Smooth muscle cell (in vitro differentiated cells): ENCODE measurements around the gene CAPS. TPM values are rescaled to one million over a fixed set of nuclear protein-coding genes. Genes with fewer than 3 reads are reported as not detected.

Source experiments
- DNase-seq: peaks from one replicate; lab custom pipeline; 2025; ENCODE audit not compliant: unreplicated experiment; lab: John Stamatoyannopoulos, UW
- H2AFZ ChIP-seq: fragments of 200-600 bp; sonication (generic); 2 replicates; pipeline ENCODE4 v1.6.0; 2016; ENCODE audit warnings: antibody characterized with exemption, low read depth, mild to moderate bottlenecking
- H3F3A ChIP-seq: fragments of 200-600 bp; sonication (generic); 2 replicates; pipeline ENCODE4 v1.6.0; 2017; ENCODE audit warnings: antibody characterized with exemption, low read depth
- H3K27ac ChIP-seq: fragments of 200-600 bp; sonication (generic); 2 replicates; pipeline ENCODE4 v1.5.1; 2016; ENCODE audit warnings: low read depth, mild to moderate bottlenecking
- H3K27me3 ChIP-seq: fragments of 200-600 bp; sonication (generic); 2 replicates; pipeline ENCODE4 v1.6.1; 2016; ENCODE audit warnings: low read depth, mild to moderate bottlenecking
- H3K36me3 ChIP-seq: fragments of 200-600 bp; sonication (generic); 2 replicates; pipeline ENCODE4 v1.5.1; 2016; ENCODE audit warnings: low read depth
- H3K4me1 ChIP-seq: fragments of 200-600 bp; sonication (generic); 2 replicates; pipeline ENCODE4 v1.5.1; 2016; ENCODE audit warnings: low read depth
- H3K4me2 ChIP-seq: fragments of 200-600 bp; sonication (generic); 2 replicates; pipeline ENCODE4 v1.6.0; 2016; ENCODE audit warnings: mild to moderate bottlenecking
- H3K4me3 ChIP-seq: fragments of 200-600 bp; sonication (generic); 2 replicates; pipeline ENCODE4 v1.5.1; 2016; ENCODE audit warnings: mild to moderate bottlenecking
- H3K79me2 ChIP-seq: fragments of 200-600 bp; sonication (generic); 2 replicates; pipeline ENCODE4 v1.6.0; 2016; ENCODE audit warnings: low read depth, mild to moderate bottlenecking
- H3K9ac ChIP-seq: fragments of 200-600 bp; sonication (generic); 2 replicates; pipeline ENCODE4 v1.6.0; 2016; ENCODE audit warnings: low read depth
- H3K9me3 ChIP-seq: fragments of 200-600 bp; sonication (generic); replicated peaks from 2 replicates; pipeline ENCODE4 v1.5.1; 2016; ENCODE audit warnings: low read depth
- H4K20me1 ChIP-seq: fragments of 200-600 bp; sonication (generic); 2 replicates; pipeline ENCODE4 v1.6.0; 2016; ENCODE audit warnings: low read depth
- WGBS: methylation state at CpG from one replicate; pipeline ENCODE4 v1.1.7; 2016; ENCODE audit warnings: low lambda C conversion rate; 5-methylcytosine and 5-hydroxymethylcytosine counted together
- polyA plus RNA-seq: library from polyadenylated mRNA; unstranded; fragments of >200 nt; fragmentation: Nextera tagmentation; extraction: Ambion mirVana; gene quantifications from 2 replicates; pipeline ENCODE4 v1.2.1, GENCODE V29; 2016
- total RNA-seq: library from RNA; depleted of rRNA; stranded (reverse); fragments of >200 nt; gene quantifications from 2 replicates; pipeline ENCODE4 v1.2.3, GENCODE V29; 2014
- TF ChIP-seq, protein P1 (sequence below): fragments of 200-600 bp; sonication (generic); IDR thresholded peaks from 2 replicates; pipeline ENCODE4 v1.5.1; 2017; ENCODE audit warnings: borderline replicate concordance, mild to moderate bottlenecking, antibody characterized with exemption; ENCODE audit not compliant: insufficient read depth, poor library complexity, severe bottlenecking

Gene CAPS
- total and polyA plus RNA-seq, 2 experiments from 2014 or later: 5.1 to 17.3 TPM

DNA sequence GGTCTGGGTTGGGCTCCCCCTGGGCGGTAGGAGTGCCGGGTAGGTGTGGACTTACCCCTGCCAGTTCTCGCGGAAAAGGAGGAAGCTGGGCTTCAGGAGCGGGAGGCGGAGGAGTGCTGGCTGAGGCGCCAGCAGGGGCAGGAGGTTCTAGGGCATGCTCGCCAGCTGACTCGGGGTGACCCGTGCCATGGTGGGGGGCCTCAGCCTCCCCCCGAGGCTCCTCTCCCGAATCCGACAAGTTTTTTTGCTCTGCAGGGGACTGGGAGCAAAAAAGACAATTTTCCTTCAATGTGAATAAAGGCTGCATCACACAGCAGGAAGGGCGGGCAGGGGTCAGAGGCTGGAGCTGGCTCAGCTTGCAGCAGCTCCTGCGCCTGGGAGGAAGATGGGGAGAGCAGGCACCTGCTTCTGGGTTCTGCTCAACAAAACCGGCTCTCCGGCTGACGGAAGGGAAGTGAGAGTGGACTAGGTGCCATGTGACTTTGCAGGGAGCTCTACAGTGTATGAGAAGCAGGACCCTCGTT is 37.3 kb downstream of the CAPS start:
- H3K4me2 ChIP-seq: peak overlapping the region; percentile 37
- H3F3A ChIP-seq: peaks cover 25% of the 10 kb centered on the region
- H3K27ac ChIP-seq: no peak overlapping the region
- no peaks in the 10 kb centered on the region for H3K36me3 ChIP-seq
- no peaks in the 10 kb centered on the region for H3K27me3 ChIP-seq
- DNase-seq: no peak
- no peak overlapping the region for H3K9ac ChIP-seq
- H2AFZ ChIP-seq: no peak overlapping the region
- peaks cover 80% of the 10 kb centered on the region for H3K4me1 ChIP-seq
- 78% methylated on average over 19 of the region's 19 CpGs for WGBS
- H3K9me3 ChIP-seq: no peaks in the 10 kb centered on the region
- peaks cover 100% of the 10 kb centered on the region for H4K20me1 ChIP-seq
- H3K4me3 ChIP-seq: no peak overlapping the region
- TF ChIP-seq, protein P1, sequence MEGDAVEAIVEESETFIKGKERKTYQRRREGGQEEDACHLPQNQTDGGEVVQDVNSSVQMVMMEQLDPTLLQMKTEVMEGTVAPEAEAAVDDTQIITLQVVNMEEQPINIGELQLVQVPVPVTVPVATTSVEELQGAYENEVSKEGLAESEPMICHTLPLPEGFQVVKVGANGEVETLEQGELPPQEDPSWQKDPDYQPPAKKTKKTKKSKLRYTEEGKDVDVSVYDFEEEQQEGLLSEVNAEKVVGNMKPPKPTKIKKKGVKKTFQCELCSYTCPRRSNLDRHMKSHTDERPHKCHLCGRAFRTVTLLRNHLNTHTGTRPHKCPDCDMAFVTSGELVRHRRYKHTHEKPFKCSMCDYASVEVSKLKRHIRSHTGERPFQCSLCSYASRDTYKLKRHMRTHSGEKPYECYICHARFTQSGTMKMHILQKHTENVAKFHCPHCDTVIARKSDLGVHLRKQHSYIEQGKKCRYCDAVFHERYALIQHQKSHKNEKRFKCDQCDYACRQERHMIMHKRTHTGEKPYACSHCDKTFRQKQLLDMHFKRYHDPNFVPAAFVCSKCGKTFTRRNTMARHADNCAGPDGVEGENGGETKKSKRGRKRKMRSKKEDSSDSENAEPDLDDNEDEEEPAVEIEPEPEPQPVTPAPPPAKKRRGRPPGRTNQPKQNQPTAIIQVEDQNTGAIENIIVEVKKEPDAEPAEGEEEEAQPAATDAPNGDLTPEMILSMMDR: no peak
- peaks cover 85% of the 10 kb centered on the region for H3K79me2 ChIP-seq

DNA sequence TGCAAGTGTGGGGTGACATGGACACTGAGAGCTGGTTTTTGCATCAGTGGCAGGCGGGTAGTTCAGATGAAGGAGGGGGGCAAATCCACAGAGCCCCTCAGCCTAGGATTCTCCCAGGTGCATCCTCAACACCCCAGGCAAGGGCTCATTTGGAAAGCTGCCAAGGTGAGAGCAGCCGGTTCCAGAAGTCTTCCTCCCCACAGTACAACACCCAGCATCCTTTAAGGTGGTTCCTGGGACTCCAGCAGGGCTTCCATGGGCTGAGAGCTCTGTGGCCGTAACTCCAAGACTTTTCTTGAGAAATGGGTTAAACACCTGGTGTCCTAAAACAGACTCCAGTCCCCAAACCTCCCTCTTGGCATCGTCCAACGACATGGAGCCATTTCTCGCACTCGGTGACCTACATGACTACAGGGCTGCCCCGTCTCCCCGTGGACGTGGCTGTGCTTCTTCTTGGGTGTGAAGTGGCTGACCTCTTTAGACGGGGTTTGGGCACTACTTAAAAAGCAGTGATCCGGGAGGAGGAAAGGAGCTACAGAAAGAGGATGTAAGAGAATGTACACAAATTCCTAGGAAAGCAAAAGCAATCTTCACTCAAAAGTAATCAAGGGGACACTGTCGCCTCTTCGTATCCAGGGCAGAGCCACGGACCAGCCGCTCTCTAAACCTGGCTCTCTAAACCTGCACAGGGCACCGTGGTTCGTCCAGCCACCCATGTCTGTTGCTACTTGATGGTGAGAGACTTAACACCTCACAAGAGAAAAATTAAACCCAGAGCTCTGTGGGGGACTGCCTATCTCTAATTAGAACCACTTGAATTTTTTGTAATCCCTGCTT is 38.4 kb downstream of the CAPS start:
- WGBS: 82% methylated on average over 18 of the region's 18 CpGs
- Histone ChIP-seq H4K20me1 (peaks cover 100% of the 10 kb centered on the region), H3K27ac (peak overlapping the region; percentile 77)

DNA sequence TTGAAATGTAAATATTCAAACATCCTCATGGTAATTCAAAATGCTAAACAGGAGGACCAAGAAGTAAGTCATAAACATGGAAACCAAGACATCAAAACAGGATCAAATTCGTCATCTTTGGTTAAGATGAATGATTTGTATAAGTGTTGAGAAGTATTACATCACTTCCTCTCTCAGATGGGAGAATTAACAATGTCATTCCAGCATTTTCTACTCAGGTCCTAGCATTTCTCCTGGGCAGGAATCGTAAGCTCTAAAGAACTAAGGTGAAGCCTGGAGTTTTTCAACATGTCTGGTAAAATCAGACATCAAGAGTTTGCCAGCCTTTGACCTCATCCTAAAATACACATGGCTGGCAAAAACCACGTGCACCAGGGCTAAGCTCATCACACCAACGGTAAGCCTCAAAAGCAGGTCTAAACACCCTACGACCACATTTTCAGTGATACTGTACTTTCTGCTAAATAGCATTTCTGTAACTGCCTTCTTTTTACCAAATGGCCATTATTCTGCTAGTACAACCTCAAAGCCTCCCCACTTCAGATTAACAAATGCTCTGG is 39.1 kb downstream of the CAPS start:
- peak overlapping the region; percentile 76 for H3K4me2 ChIP-seq
- H3K27ac ChIP-seq: peak overlapping the region; percentile 77
- 43% methylated on average over 5 of the region's 5 CpGs for WGBS
- TF ChIP-seq, protein P1: no peak
- no peaks in the 10 kb centered on the region for H3K36me3 ChIP-seq
- H2AFZ ChIP-seq: no peak overlapping the region
- no peaks in the 10 kb centered on the region for H3K9me3 ChIP-seq
- H3F3A ChIP-seq: peaks cover 21% of the 10 kb centered on the region
- H3K4me3 ChIP-seq: no peak overlapping the region
- H3K9ac ChIP-seq: peak overlapping the region; percentile 16
- H3K27me3 ChIP-seq: no peaks in the 10 kb centered on the region
- peaks cover 86% of the 10 kb centered on the region for H3K79me2 ChIP-seq
- no peak for DNase-seq
- H3K4me1 ChIP-seq: peaks cover 71% of the 10 kb centered on the region
- H4K20me1 ChIP-seq: peaks cover 100% of the 10 kb centered on the region

More for the DNA sequence above, 38.4 kb downstream of the CAPS start:
- TF ChIP-seq, protein P1: no peak
- H3K27me3 ChIP-seq: no peaks in the 10 kb centered on the region
- H3K79me2 ChIP-seq: peaks cover 84% of the 10 kb centered on the region
- peaks cover 78% of the 10 kb centered on the region for H3K4me1 ChIP-seq
- no peak overlapping the region for H3K4me3 ChIP-seq
- DNase-seq: no peak
- H3K9me3 ChIP-seq: no peaks in the 10 kb centered on the region
- no peak overlapping the region for H3K9ac ChIP-seq
- peak overlapping the region; percentile 76 for H3K4me2 ChIP-seq
- no peak overlapping the region for H2AFZ ChIP-seq
- H3K36me3 ChIP-seq: no peaks in the 10 kb centered on the region
- H3F3A ChIP-seq: peaks cover 25% of the 10 kb centered on the region
